Neural progenitor cell (in vitro differentiated cells): ENCODE data around the gene ANKRD28. TPM values are rescaled to one million over a fixed set of nuclear protein-coding genes. Genes with fewer than 3 reads are reported as not detected.
"Not testable (repeated sequence)": the region's sequence is repeated elsewhere in the genome, so short reads cannot be mapped to it uniquely, and the experiment has no call there.

Experiments
- DNase-seq: peaks from one replicate; pipeline ENCODE4 v3.0.0-alpha.2; 2016; ENCODE audit warnings: low spot score
- H2AFZ ChIP-seq: fragments of 200-600 bp; sonication (generic); replicated peaks from 2 replicates; pipeline ENCODE4 v1.6.1; 2016; ENCODE audit warnings: antibody characterized with exemption
- H3F3A ChIP-seq: fragments of 200-600 bp; sonication (generic); 2 replicates; pipeline ENCODE4 v1.6.1; 2016; ENCODE audit warnings: antibody characterized with exemption, low read depth
- H3K27ac ChIP-seq: fragments of 200-600 bp; sonication (generic); 2 replicates; pipeline ENCODE4 v1.5.1; 2016; ENCODE audit warnings: mild to moderate bottlenecking
- H3K27me3 ChIP-seq: fragments of 200-600 bp; sonication (generic); 2 replicates; pipeline ENCODE4 v1.6.1; 2016; ENCODE audit warnings: mild to moderate bottlenecking, moderate library complexity
- H3K36me3 ChIP-seq: fragments of 200-600 bp; sonication (generic); 2 replicates; pipeline ENCODE4 v1.5.1; 2016
- H3K4me1 ChIP-seq: fragments of 200-600 bp; sonication (generic); 2 replicates; pipeline ENCODE4 v1.6.1; 2016; ENCODE audit warnings: mixed run types
- H3K4me2 ChIP-seq: fragments of 200-600 bp; sonication (generic); 2 replicates; pipeline ENCODE4 v1.6.1; 2016
- H3K4me3 ChIP-seq: fragments of 200-600 bp; sonication (generic); 2 replicates; pipeline ENCODE4 v1.5.1; 2016
- H3K79me2 ChIP-seq: fragments of 200-600 bp; sonication (generic); 2 replicates; pipeline ENCODE4 v1.6.1; 2016; ENCODE audit warnings: low read depth
- H3K9ac ChIP-seq: fragments of 200-600 bp; sonication (generic); 2 replicates; pipeline ENCODE4 v1.6.1; 2016
- H3K9me3 ChIP-seq: fragments of 200-600 bp; sonication (generic); 2 replicates; pipeline ENCODE4 v1.5.1; 2016; ENCODE audit warnings: low read depth
- H4K20me1 ChIP-seq: fragments of 200-600 bp; sonication (generic); 2 replicates; pipeline ENCODE4 v1.6.1; 2016; ENCODE audit warnings: low read depth
- H3K27ac Mint-ChIP-seq: 3 replicates; pipeline ENCODE4 v1.8.0; 2021; ENCODE audit warnings: mixed read lengths
- H3K27me3 Mint-ChIP-seq: 2 replicates; pipeline ENCODE4 v1.8.0; 2022; ENCODE audit warnings: low read depth, mild to moderate bottlenecking, inconsistent platforms, moderate library complexity, mixed read lengths; ENCODE audit not compliant: insufficient read depth
- H3K36me3 Mint-ChIP-seq: 3 replicates; pipeline ENCODE4 v1.8.0; 2021; ENCODE audit warnings: mixed read lengths
- H3K4me1 Mint-ChIP-seq: 3 replicates; pipeline ENCODE4 v1.8.0; 2021; ENCODE audit warnings: mixed read lengths
- H3K4me3 Mint-ChIP-seq: 3 replicates; pipeline ENCODE4 v1.8.0; 2021; ENCODE audit warnings: mild to moderate bottlenecking, moderate library complexity, mixed read lengths
- H3K9me3 Mint-ChIP-seq: 3 replicates; pipeline ENCODE4 v1.8.0; 2020; ENCODE audit warnings: mixed read lengths
- CTCF ChIP-seq: fragments of 200-600 bp; sonication (generic); IDR thresholded peaks from 2 replicates; pipeline ENCODE4 v1.5.1; 2017; ENCODE audit warnings: antibody characterized with exemption, mild to moderate bottlenecking
- EZH2 ChIP-seq: fragments of 200-600 bp; sonication (generic); IDR thresholded peaks from 2 replicates; pipeline ENCODE4 v1.6.1; 2017; ENCODE audit warnings: antibody characterized with exemption, mild to moderate bottlenecking, moderate library complexity
- EZH2phosphoT487 ChIP-seq: fragments of 200-600 bp; sonication (generic); IDR thresholded peaks from 2 replicates; pipeline ENCODE4 v1.6.1; 2017; ENCODE audit warnings: antibody characterized with exemption
- total RNA-seq: library from RNA; depleted of rRNA; stranded (reverse); fragments of >200 nt; gene quantifications from 2 replicates; pipeline ENCODE4 v1.2.3, GENCODE V29; 2015; ENCODE audit warnings: low replicate concordance

The ANKRD28 gene
- total RNA-seq, 1 donor from 2014 or later = 36.4 TPM

GRCh38 chr3:15750879-15751278, 46.9 kb downstream of the ANKRD28 start:
- Histone ChIP-seq H3K4me2 (no peak overlapping the region), H3K27ac (no peak overlapping the region), H4K20me1 (peaks cover 11% of the 10 kb centered on the region), H3K36me3 (peaks cover 5% of the 10 kb centered on the region), H3K9me3 (no peaks in the 10 kb centered on the region), H3F3A (peaks cover 12% of the 10 kb centered on the region), H2AFZ (no peak overlapping the region), H3K27me3 (no peaks in the 10 kb centered on the region), H3K79me2 (no peaks in the 10 kb centered on the region), H3K9ac (no peak overlapping the region), H3K4me1 (peaks cover 12% of the 10 kb centered on the region), H3K4me3 (no peak overlapping the region)
- H3K4me3 Mint-ChIP-seq = no peak overlapping the region
- no peak overlapping the region for H3K27ac Mint-ChIP-seq
- DNase-seq = no peak
- peaks cover 25% of the 10 kb centered on the region for H3K36me3 Mint-ChIP-seq
- no peaks in the 10 kb centered on the region for H3K4me1 Mint-ChIP-seq
- H3K9me3 Mint-ChIP-seq = peaks cover 9% of the 10 kb centered on the region
- no peaks in the 10 kb centered on the region for H3K27me3 Mint-ChIP-seq
- TF ChIP-seq EZH2phosphoT487 (no peak), CTCF (no peak), EZH2 (no peak)

- no peak overlapping the region for H3K4me3 ChIP-seq
- H3K27ac Mint-ChIP-seq = no peak overlapping the region
- H3K36me3 ChIP-seq = peaks cover 5% of the 10 kb centered on the region
- TF ChIP-seq CTCF = no peak
- TF ChIP-seq EZH2 = no peak
- no peak for TF ChIP-seq EZH2phosphoT487
- no peak for DNase-seq
- no peak overlapping the region for H2AFZ ChIP-seq
- H3K9me3 Mint-ChIP-seq = peaks cover 15% of the 10 kb centered on the region
- H3K27me3 ChIP-seq = no peaks in the 10 kb centered on the region
- no peak overlapping the region for H3K27ac ChIP-seq
- H3K4me1 ChIP-seq = peaks cover 12% of the 10 kb centered on the region
- H3K79me2 ChIP-seq = no peaks in the 10 kb centered on the region
- no peak overlapping the region for H3K4me3 Mint-ChIP-seq
- no peak overlapping the region for H3K4me2 ChIP-seq
- H4K20me1 ChIP-seq = peaks cover 11% of the 10 kb centered on the region
- H3K36me3 Mint-ChIP-seq = peaks cover 28% of the 10 kb centered on the region
- peaks cover 12% of the 10 kb centered on the region for H3F3A ChIP-seq
- no peaks in the 10 kb centered on the region for H3K9me3 ChIP-seq
- H3K9ac ChIP-seq = no peak overlapping the region
- H3K27me3 Mint-ChIP-seq = no peaks in the 10 kb centered on the region
- no peaks in the 10 kb centered on the region for H3K4me1 Mint-ChIP-seq
Observed at GRCh38 chr3:15750143-15750542, 47.6 kb downstream of the ANKRD28 start.

GRCh38 chr3:15745896-15746295, 51.9 kb downstream of the ANKRD28 start:
- H3K4me1 Mint-ChIP-seq, H3K9ac ChIP-seq, H3F3A ChIP-seq, H3K27me3 Mint-ChIP-seq, H3K36me3 ChIP-seq, H3K9me3 ChIP-seq, H2AFZ ChIP-seq, DNase-seq, H4K20me1 ChIP-seq, H3K4me1 ChIP-seq, H3K27me3 ChIP-seq, H3K4me3 Mint-ChIP-seq, H3K27ac ChIP-seq, H3K27ac Mint-ChIP-seq, H3K79me2 ChIP-seq, H3K4me2 ChIP-seq, H3K4me3 ChIP-seq: not testable (repeated sequence)
- H3K9me3 Mint-ChIP-seq = peaks cover 34% of the 10 kb centered on the region
- H3K36me3 Mint-ChIP-seq = peaks cover 45% of the 10 kb centered on the region

- Histone ChIP-seq H3K27ac (no peak overlapping the region), H3K27me3 (no peaks in the 10 kb centered on the region), H2AFZ (no peak overlapping the region), H3K79me2 (no peaks in the 10 kb centered on the region), H4K20me1 (no peaks in the 10 kb centered on the region), H3K4me2 (no peak overlapping the region), H3K4me3 (no peak overlapping the region), H3K36me3 (no peaks in the 10 kb centered on the region), H3K4me1 (no peaks in the 10 kb centered on the region), H3K9ac (no peak overlapping the region), H3K9me3 (peaks cover 8% of the 10 kb centered on the region), H3F3A (no peaks in the 10 kb centered on the region)
- Mint-ChIP-seq H3K4me3 (no peak overlapping the region), H3K27me3 (no peaks in the 10 kb centered on the region), H3K4me1 (peaks cover 2% of the 10 kb centered on the region), H3K27ac (no peak overlapping the region), H3K9me3 (peaks cover 44% of the 10 kb centered on the region), H3K36me3 (peaks cover 46% of the 10 kb centered on the region)
- no peak for DNase-seq
- no peak for TF ChIP-seq CTCF
- TF ChIP-seq EZH2phosphoT487 = no peak
- no peak for TF ChIP-seq EZH2
Observed at GRCh38 chr3:15744176-15744575, 53.6 kb downstream of the ANKRD28 start.
